BJ (cell line): Measurements from ENCODE around the gene PSMB3. TPM values are rescaled to one million over a fixed set of nuclear protein-coding genes. Genes with fewer than 3 reads are reported as not detected.

Source experiments
- CTCF ChIA-PET: fragments of 350-600 bp; formaldehyde crosslinking; extraction: SDS; loops from one replicate; lab custom pipeline; 2021; ENCODE audit warnings: antibody characterized with exemption, inconsistent platforms; lab: Yijun Ruan, JAX
- POLR2A ChIA-PET: fragments of 300-600 bp; sonication (Branson Sonifier 250); formaldehyde crosslinking; extraction: SDS; loops from one replicate; lab custom pipeline; 2021; ENCODE audit warnings: antibody characterized with exemption; lab: Charles Lee
- DNase-seq: peaks from one replicate; pipeline ENCODE4 v3.0.0-alpha.2; 2011; ENCODE audit warnings: low read depth
- H3K27me3 ChIP-seq: 2 replicates; pipeline ENCODE4 v1.6.0; 2011; ENCODE audit warnings: low read length; ENCODE audit not compliant: control insufficient read depth, insufficient read depth
- H3K36me3 ChIP-seq: 2 replicates; pipeline ENCODE4 v1.5.1; 2011; ENCODE audit warnings: low read length; ENCODE audit not compliant: control insufficient read depth, insufficient read depth
- H3K4me3 ChIP-seq: 2 replicates; pipeline ENCODE4 v1.5.1; 2011; ENCODE audit warnings: low read depth, mild to moderate bottlenecking, control low read depth, low read length
- polyA plus RNA-seq: library from polyadenylated mRNA; depleted of rRNA; stranded (reverse); fragments of >200 nt; gene quantifications from 2 replicates; pipeline ENCODE4 v1.2.3, GENCODE V29; 2011
- TF ChIP-seq, protein P1 (sequence below): IDR thresholded peaks from 2 replicates; pipeline ENCODE4 v1.5.1; 2011; ENCODE audit warnings: low read depth, mild to moderate bottlenecking, control low read depth, inconsistent platforms, low read length, moderate library complexity; ENCODE audit not compliant: insufficient read depth

PSMB3 gene
- polyA plus RNA-seq, 1 experiment, result 337 TPM

DNA sequence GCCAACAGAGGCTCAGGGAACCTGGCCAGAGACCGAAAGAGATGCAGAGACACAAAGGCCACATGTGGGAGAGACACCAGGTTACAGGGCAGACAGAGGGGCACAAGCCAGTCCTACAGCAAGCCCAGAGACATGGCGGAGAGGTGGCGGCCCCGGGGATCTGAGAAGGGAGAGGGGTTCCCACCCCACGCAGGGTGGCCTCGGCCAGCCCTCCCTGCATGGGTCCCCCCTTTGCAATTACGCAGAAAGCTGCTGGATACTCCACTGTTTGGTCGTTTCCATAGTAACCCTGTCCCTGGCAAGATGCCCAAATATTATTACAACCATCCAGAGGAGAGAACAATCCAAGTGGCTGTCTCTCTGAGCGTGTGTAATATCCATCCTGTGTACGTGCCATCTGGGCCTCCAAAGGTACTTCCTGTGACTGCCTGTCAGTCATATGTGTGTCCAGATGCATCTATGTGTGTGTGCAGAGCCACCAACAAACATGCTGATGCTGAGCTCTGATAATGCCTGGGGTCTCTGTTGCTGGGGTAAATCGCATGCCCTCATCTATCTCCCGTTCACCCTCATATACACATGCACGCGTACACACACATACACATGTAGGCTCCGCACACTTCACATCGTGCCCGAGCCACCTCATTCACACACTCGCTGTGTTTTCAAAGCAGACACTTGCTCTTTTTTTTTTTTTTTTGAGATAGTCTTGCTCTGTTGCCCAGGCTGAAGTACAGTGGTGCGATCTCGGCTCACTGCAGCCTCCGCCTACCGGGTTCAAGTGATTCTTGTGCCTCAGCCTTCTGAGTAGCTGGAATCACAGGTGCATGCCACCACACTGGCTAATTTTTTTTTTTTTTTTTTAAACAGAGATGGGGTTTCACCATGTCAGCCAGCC lies 9.9 kb upstream of the PSMB3 start:
- H3K4me3 ChIP-seq, result no peak overlapping the region
- ChIA-PET CTCF (interaction anchor here (1.1 kb wide), 1 partner anchor 67 kb away, joined by 3 read pairs; the partner anchor contains the start of gene EPOP), POLR2A (interaction anchor here (0.7 kb wide), 1 partner anchor 390 kb away, joined by 11 read pairs; no protein-coding TSS in a partner anchor)
- peak; percentile 63 for DNase-seq
- no peaks in the 10 kb centered on the region for H3K27me3 ChIP-seq
- peaks cover 17% of the 10 kb centered on the region for H3K36me3 ChIP-seq
- TF ChIP-seq, protein P1, sequence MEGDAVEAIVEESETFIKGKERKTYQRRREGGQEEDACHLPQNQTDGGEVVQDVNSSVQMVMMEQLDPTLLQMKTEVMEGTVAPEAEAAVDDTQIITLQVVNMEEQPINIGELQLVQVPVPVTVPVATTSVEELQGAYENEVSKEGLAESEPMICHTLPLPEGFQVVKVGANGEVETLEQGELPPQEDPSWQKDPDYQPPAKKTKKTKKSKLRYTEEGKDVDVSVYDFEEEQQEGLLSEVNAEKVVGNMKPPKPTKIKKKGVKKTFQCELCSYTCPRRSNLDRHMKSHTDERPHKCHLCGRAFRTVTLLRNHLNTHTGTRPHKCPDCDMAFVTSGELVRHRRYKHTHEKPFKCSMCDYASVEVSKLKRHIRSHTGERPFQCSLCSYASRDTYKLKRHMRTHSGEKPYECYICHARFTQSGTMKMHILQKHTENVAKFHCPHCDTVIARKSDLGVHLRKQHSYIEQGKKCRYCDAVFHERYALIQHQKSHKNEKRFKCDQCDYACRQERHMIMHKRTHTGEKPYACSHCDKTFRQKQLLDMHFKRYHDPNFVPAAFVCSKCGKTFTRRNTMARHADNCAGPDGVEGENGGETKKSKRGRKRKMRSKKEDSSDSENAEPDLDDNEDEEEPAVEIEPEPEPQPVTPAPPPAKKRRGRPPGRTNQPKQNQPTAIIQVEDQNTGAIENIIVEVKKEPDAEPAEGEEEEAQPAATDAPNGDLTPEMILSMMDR, result no peak

DNA sequence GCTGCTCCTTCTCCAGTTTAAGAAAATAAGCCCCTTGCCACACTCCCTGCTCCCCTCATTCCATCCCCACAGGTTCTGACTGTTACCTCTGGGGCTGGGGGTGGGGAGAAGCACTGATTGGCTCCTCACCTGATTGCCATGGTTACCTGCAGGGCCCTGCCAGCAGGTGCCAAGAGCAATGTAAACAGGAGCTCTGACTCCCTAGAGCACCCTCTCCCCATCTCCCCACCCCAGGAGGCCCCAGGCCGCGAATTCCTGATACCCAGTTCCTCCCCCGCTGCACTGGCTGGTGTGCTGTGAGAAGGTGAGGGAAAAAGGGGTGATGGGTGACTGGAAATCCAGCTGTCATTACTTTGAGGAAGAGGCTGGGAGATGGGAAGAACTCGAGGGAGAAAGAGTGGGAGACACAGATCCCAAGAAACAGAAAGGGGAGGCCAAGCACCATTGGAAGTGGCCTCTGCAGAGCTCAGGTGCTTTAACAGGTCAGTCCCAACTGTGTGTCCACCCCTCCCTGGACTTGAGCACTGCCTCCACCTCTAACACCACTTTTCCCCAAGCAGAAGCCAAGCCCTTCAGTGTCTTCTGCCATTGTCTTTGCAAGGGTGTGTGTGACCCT lies 8.9 kb upstream of the PSMB3 start:
- Histone ChIP-seq H3K4me3 (no peak overlapping the region), H3K27me3 (no peaks in the 10 kb centered on the region), H3K36me3 (peaks cover 11% of the 10 kb centered on the region)
- TF ChIP-seq, protein P1, result no peak
- CTCF ChIA-PET, result interaction anchor here (1.3 to 4.0 kb wide), 3 partner anchors 8 to 67 kb away, joined by 4 to 38 read pairs (median 7); partner anchors contain the start of gene CISD3
- DNase-seq, result no peak
- POLR2A ChIA-PET, result no interaction called here

DNA sequence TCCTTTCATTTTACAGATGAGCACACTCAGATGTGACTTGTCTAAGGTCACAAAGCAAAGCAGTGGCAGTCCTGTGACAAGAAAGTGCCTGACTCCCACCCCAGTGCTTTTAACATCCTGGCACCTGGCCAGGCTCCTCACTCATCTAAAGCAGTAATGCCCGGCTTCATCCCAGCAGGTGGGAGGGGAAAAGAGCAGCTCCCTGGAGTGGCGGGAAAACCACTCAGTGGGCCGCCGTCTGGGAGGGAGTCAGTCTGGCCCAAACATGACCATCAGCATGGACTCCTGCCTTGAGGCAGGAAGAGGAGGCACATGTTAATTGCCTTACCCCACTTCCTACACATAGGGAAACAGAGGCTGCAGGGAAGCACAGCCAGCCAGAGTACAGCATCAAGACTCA lies 7.0 kb upstream of the PSMB3 start:
- CTCF ChIA-PET, result interaction anchor here (1.9 to 4.0 kb wide), 2 partner anchors 10 to 15 kb away, joined by 6 to 38 read pairs; no protein-coding TSS in a partner anchor
- DNase-seq, result no peak
- no peaks in the 10 kb centered on the region for H3K27me3 ChIP-seq
- POLR2A ChIA-PET, result no interaction called here
- H3K36me3 ChIP-seq, result no peaks in the 10 kb centered on the region; the same call in none of the 2 replicates
- no peak overlapping the region for H3K4me3 ChIP-seq
- TF ChIP-seq, protein P1, result no peak

DNA sequence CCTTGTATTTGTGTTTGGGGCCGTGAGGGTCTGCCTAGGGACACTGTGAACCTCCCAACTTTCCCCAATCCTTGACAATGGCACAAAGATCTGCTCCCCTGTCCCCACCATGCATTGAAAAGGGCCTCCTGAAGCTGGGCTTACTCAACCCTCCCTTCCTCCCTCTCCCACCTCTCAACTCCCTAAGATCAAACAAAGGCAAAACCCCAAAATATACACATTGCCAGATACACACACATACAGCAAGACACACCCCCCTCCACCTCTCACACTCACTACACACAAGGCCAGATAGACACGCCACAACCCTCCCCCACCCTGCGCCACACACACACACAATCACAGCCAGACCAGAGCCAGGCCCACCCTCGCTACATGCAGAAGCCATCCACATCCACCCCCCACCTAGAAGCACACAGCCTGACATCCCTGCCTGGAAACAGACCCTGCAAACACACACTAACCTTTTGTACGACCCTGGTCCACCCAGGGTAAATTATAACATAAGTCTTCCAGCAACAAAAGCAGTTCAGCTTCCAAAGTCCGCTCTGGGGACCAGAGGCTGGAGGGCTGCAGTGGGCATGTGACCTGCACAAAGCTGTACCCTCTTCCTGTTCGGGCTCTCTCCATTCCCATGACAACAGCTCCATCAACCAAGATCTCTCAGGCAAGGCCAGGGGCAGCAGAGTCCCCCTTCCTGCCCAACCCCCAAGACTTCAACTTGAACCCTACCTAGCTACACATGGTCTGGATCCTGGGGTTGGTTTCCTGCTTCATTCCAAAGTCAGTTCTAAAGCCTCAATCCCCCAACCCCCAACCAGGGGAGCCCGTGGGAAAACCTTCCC lies 6.3 kb upstream of the PSMB3 start:
- POLR2A ChIA-PET, result no interaction called here

More for the DNA sequence above, 6.3 kb upstream of the PSMB3 start:
- Histone ChIP-seq H3K36me3 (no peaks in the 10 kb centered on the region; the same call in none of the 2 replicates), H3K4me3 (peak overlapping the region; percentile 94), H3K27me3 (no peaks in the 10 kb centered on the region)
- CTCF ChIA-PET, result interaction anchor here (1.0 to 4.0 kb wide), 4 partner anchors 11 to 69 kb away, joined by 3 to 38 read pairs (median 6); no protein-coding TSS in a partner anchor
- TF ChIP-seq, protein P1, result no peak
- no peak for DNase-seq
